ENCODE measurements around the gene KRT80.

DNA sequence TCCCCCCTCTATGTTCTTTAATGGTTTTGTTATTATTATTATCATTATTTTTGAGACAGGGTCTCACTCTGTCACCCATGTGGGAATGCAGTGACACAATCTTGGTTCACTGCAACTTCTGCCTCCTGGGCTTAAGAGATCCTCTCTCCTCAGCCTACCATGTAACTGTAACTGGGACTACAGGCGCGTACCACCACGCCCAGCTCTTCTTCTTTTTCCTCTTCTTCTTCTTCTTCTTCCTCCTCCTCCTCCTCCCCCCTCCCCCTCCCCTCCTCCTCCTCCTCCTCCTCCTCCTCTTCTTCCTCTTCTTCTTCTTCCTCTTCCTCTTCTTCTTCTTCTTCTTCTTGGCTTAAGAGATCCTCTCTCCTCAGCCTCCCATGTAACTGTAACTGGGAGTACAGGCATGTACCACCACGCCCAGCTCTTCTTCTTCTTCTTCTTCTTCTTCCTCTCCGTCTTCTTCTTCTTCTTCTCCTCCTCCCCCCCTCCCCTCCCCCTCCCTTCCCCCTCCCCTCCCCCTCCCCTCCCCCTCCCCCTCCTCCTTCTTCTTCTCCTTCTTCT lies 35.9 kb upstream of the KRT80 start:
- TF ChIP-seq, protein P1, sequence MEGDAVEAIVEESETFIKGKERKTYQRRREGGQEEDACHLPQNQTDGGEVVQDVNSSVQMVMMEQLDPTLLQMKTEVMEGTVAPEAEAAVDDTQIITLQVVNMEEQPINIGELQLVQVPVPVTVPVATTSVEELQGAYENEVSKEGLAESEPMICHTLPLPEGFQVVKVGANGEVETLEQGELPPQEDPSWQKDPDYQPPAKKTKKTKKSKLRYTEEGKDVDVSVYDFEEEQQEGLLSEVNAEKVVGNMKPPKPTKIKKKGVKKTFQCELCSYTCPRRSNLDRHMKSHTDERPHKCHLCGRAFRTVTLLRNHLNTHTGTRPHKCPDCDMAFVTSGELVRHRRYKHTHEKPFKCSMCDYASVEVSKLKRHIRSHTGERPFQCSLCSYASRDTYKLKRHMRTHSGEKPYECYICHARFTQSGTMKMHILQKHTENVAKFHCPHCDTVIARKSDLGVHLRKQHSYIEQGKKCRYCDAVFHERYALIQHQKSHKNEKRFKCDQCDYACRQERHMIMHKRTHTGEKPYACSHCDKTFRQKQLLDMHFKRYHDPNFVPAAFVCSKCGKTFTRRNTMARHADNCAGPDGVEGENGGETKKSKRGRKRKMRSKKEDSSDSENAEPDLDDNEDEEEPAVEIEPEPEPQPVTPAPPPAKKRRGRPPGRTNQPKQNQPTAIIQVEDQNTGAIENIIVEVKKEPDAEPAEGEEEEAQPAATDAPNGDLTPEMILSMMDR (IDR thresholded peaks at IDR 0.05 in 8 of 11, conservative IDR thresholded peaks at IDR 0.05 in 3 of 11), result no peak
- no peak for TF ChIP-seq POLR2A (IDR thresholded peaks at IDR 0.05)
- no peak for TF ChIP-seq POLR2AphosphoS5 (IDR thresholded peaks at IDR 0.05)

Data from spleen (tissue), 7 donors.